LNCaP clone FGC (cell line): ENCODE measurements around the gene RAC3.

Experiments
- DNase-seq: peaks from one replicate; pipeline ENCODE4 v3.0.0-alpha.2; 2011; ENCODE audit warnings: low read depth
- H3K4me3 ChIP-seq: 2 replicates; pipeline ENCODE4 v1.5.1; 2011; ENCODE audit warnings: mild to moderate bottlenecking, low read depth, low read length, control low read depth
- TF ChIP-seq, protein P1 (sequence below): IDR thresholded peaks from 2 replicates; pipeline ENCODE4 v1.5.1; 2012; ENCODE audit warnings: mild to moderate bottlenecking; ENCODE audit not compliant: control insufficient read depth, insufficient read depth; ENCODE audit errors: extremely low read depth

Gene RAC3

DNA sequence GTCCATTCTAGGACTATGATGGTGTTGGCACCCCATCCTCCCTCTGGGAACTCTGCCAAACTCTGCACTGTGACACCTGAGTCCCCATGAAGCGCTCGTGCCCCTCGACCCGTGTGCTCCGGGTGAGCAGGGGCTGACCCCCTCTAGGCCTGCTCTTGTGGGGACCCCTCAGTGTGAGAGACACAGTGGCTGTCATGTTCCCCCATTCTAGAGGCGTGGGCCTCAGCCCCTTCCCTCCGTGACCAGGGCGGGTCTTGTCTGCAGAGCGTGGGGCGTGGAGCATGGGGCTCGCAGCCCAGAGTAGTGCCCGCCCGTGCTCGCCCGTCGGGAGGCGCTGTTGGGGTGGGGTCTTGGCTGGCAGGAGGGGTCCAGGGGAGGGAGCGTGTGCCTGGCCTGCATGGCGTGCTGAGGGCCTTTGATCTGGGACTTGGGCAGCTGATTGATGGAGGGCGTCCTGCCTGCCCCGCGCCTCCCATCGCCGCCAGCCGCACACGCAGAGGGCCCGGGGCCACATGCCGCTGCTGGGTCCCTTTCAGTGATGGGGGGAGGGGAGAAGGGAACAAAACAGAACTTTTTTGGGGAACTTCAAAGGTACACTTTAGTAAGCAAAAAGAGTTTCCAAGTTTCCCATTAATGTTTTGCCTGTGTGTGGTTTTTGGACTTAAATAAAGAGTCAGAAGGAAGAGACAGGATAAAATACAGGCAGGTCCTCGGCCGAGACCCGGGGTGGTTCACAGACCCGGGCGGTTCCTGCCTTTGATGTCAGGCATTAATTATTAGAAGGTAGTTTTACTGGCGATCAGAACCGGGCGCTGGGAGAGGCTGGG lies 31.3 kb upstream of the RAC3 start:
- DNase-seq, result no peak
- TF ChIP-seq, protein P1, sequence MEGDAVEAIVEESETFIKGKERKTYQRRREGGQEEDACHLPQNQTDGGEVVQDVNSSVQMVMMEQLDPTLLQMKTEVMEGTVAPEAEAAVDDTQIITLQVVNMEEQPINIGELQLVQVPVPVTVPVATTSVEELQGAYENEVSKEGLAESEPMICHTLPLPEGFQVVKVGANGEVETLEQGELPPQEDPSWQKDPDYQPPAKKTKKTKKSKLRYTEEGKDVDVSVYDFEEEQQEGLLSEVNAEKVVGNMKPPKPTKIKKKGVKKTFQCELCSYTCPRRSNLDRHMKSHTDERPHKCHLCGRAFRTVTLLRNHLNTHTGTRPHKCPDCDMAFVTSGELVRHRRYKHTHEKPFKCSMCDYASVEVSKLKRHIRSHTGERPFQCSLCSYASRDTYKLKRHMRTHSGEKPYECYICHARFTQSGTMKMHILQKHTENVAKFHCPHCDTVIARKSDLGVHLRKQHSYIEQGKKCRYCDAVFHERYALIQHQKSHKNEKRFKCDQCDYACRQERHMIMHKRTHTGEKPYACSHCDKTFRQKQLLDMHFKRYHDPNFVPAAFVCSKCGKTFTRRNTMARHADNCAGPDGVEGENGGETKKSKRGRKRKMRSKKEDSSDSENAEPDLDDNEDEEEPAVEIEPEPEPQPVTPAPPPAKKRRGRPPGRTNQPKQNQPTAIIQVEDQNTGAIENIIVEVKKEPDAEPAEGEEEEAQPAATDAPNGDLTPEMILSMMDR, result no peak
- no peak overlapping the region for H3K4me3 ChIP-seq

DNA sequence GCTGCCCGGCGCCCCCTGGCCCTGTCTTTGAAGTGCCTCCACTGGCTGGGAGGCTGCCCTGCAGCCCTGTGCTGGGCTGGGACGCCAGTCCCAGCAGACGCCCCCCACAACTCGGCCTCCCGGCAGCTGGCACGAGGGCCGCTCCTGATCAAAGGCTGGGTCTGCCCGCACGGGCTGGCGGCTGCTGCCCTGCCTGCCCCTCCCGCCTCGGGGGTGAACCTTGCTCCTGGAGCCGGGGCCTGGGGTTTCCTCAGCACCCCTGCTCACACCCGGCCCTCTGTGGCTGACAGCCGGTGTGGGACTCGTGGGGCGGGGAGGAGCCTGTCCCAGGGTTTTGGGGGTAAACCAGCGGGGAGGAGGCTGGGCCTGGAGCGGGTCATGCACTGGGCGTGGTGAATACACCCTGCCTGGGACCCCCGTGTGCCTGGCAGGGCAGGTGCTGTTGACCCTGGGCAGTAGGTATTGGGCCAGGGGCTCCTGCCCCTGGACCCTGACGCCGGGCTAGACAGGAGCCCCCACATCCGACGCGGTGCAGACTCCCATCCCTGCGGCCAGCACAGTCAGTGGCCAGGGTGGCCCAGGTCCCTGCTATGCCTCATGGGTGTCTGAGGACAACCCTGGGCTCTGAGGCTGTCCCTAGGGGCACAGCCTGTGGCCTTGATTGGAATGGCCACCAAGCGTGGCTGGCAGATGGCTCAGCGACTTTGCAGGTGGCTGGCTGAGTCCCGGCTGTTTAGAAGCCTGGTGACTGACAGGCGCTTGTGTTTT lies 30.5 kb upstream of the RAC3 start:
- DNase-seq, result no peak
- no peak overlapping the region for H3K4me3 ChIP-seq
- TF ChIP-seq, protein P1, result no peak

DNA sequence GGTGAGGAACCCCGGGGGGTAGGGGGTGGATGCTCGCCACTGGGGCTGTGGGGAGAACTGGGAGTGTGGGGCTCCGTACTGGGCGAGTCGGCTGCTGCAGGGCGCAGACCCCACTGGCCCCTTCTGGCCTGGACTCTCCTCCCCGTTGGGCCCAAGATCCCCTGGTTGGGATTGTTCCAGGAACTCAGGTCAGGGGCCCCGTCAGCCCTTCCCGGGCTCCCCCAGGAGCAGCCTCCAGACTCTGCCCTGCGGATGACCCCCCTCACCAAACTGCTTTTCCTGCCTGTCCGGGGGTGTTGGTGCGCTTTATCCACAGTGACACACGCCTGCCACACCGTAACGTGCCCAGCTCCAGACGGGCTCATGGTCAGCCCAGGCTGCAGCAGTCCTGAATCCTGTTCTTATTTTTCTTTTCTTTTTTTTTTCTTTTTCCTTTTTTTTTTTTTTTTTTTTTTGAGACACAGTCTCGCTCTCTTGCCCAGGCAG lies 29.9 kb upstream of the RAC3 start:
- no peak for DNase-seq
- no peak overlapping the region for H3K4me3 ChIP-seq
- TF ChIP-seq, protein P1, result no peak

DNA sequence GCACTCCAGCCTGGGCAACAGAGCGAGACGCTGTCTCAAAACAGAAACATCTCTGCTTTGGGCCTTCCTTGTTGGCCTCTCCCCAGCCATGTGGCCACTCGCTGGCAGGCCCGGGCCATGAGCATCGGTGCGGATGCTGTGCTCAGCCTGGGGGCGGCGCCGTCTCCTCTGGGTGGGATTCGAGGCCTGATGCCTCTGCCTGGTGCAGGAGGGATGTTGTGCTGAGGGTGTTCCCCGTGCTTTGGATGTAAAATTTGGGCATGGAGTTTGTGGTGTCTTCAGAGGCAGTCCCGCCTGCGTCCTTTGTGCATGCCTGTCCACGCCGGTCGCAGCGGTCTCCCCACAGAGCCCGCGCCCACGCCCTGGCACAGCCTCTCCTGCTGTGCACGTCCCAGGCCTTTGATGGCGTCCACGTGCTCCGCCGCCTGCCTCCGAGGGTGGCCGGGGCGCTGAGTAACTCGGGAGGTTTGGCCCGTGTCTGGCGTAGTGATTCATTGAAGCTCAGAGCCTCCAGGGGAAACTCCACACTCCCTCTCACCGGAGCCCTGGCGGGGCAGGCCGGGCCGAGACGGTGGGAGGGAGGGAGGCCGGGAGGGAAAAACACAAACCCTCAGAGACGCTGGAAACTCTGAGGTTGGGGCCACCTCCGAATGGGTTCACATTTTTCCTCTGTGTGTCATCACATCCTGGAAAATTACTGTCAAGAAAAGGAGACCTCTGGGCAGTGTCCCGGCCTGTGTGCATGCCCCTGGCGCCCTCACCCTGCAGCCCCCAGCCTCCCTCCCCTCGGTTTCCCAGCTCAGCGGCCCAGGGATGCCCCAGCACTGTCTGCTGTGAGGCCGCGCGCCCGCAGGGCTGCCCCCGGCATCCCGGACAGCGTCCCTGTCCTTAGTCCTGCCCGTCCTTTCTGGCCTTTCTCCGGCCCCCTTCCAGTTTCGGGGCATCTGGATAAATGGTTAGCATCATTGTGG lies 27.8 kb upstream of the RAC3 start:
- TF ChIP-seq, protein P1, result no peak
- H3K4me3 ChIP-seq, result no peak overlapping the region
- no peak for DNase-seq

DNA sequence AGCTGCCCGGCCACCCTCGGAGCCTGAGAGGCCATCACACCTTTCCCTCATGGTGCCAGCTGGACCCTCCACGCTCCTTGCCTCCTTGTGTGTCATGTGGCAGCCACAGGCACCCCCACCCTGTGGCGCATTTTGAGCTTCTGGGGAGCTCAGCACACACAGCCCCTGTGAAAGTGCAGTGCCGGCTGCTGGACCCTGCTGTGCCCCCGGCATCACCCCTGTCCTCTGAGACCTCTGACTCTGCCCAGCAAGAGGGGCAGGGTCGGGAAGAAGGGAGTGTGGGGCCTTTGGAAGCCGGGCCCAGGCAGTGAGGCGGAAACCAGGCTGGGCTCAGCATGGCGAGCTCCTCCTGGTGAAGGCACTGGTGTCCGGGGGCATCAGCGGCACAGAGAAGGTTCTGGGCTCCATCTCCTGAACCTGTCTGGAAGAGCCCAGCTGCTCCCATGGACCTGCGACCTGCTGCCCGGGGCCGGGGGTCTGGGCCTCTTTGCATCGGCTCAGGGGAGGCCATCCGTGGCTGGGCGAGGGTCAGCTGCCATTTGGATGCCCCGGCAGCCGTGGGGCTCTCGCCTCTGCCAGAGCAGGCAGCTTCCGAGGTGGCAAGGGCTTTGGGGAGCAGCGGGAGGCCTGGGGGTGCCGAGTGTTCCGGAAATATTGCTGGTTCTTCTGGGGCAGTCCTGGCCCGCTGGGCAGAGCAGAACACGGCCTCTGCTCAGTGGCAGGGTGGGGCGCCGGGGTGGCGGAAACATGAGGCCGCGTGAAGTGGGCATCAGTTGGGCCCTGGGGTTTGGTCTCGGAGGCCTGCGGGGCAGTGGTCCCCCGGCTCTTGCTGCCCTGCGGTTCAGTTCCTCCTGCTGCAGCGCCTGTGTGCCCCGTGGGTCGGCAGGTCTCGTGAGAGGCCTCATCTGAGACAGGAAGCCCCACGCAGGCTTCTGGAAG lies 26.7 kb upstream of the RAC3 start:
- no peak for DNase-seq
- TF ChIP-seq, protein P1, result no peak

More for the DNA sequence above, 26.7 kb upstream of the RAC3 start:
- no peak overlapping the region for H3K4me3 ChIP-seq
